Endothelial cell (in vitro differentiated cells): ENCODE results near the gene CCDC85C. TPM values are rescaled to one million over a fixed set of nuclear protein-coding genes. Genes with fewer than 3 reads are reported as not detected.

ENCODE experiments used
- DNase-seq: peaks from one replicate; pipeline ENCODE4 v3.0.0; 2021; ENCODE audit warnings: low spot score
- H3K27ac Mint-ChIP-seq: one replicate; pipeline ENCODE4 v1.8.0; 2021; ENCODE audit warnings: mixed read lengths, inconsistent platforms; ENCODE audit not compliant: unreplicated experiment
- H3K27me3 Mint-ChIP-seq: one replicate; pipeline ENCODE4 v1.8.0; 2021; ENCODE audit warnings: mild to moderate bottlenecking, moderate library complexity, mixed read lengths, inconsistent platforms; ENCODE audit not compliant: unreplicated experiment
- H3K36me3 Mint-ChIP-seq: one replicate; pipeline ENCODE4 v1.8.0; 2021; ENCODE audit warnings: mild to moderate bottlenecking, low read depth, mixed read lengths, inconsistent platforms; ENCODE audit not compliant: unreplicated experiment
- H3K4me1 Mint-ChIP-seq: one replicate; pipeline ENCODE4 v1.8.0; 2021; ENCODE audit warnings: mild to moderate bottlenecking, mixed read lengths, inconsistent platforms; ENCODE audit not compliant: unreplicated experiment
- H3K4me3 Mint-ChIP-seq: one replicate; pipeline ENCODE4 v1.8.0; 2021; ENCODE audit warnings: mild to moderate bottlenecking, mixed read lengths, inconsistent platforms; ENCODE audit not compliant: unreplicated experiment
- H3K9me3 Mint-ChIP-seq: one replicate; pipeline ENCODE4 v1.8.0; 2021; ENCODE audit warnings: mixed read lengths, inconsistent platforms; ENCODE audit not compliant: unreplicated experiment
- CTCF ChIP-seq: fragments of 200-600 bp; sonication (generic); IDR thresholded peaks from one replicate; pipeline ENCODE4 v1.5.0; 2021; ENCODE audit warnings: antibody characterized with exemption; ENCODE audit not compliant: unreplicated experiment
- total RNA-seq: library from RNA; stranded (reverse); fragmentation: NEBNext Ultra II Directional; extraction: Animal tissue kit (Norgen Biotek cat#: 25700); gene quantifications from one replicate; pipeline ENCODE4 v1.2.1, GENCODE V29; 2021; ENCODE audit not compliant: unreplicated experiment

The CCDC85C gene
- total RNA-seq, 1 donor from 2014 or later = 42.1 TPM

- Mint-ChIP-seq H3K4me1 (peaks cover 6% of the 10 kb centered on the region), H3K27me3 (peaks cover 7% of the 10 kb centered on the region), H3K9me3 (no peaks in the 10 kb centered on the region), H3K36me3 (peaks cover 3% of the 10 kb centered on the region), H3K4me3 (no peak overlapping the region), H3K27ac (no peak overlapping the region)
- no peak for TF ChIP-seq CTCF
- no peak for DNase-seq
Observed at GRCh38 chr14:99608591-99608990, 4.6 kb upstream of the CCDC85C start.

GRCh38 chr14:99606359-99606758 lies 2.4 kb upstream of the CCDC85C start:
- Mint-ChIP-seq H3K4me1 (peaks cover 16% of the 10 kb centered on the region), H3K27ac (no peak overlapping the region), H3K4me3 (peak overlapping the region; percentile 67), H3K27me3 (peaks cover 13% of the 10 kb centered on the region), H3K36me3 (peaks cover 9% of the 10 kb centered on the region), H3K9me3 (no peaks in the 10 kb centered on the region)
- no peak for TF ChIP-seq CTCF
- no peak for DNase-seq

GRCh38 chr14:99605299-99605961 lies 1.4 kb upstream of the CCDC85C start:
- H3K9me3 Mint-ChIP-seq = no peaks in the 10 kb centered on the region
- peak overlapping the region; percentile 87 for H3K4me3 Mint-ChIP-seq
- peaks cover 9% of the 10 kb centered on the region for H3K36me3 Mint-ChIP-seq
- H3K27ac Mint-ChIP-seq = peak overlapping the region; percentile 13
- TF ChIP-seq CTCF = no peak
- DNase-seq = peak; percentile 41
- peaks cover 25% of the 10 kb centered on the region for H3K4me1 Mint-ChIP-seq
- peaks cover 15% of the 10 kb centered on the region for H3K27me3 Mint-ChIP-seq

- H3K36me3 Mint-ChIP-seq = peaks cover 9% of the 10 kb centered on the region
- peaks cover 31% of the 10 kb centered on the region for H3K4me1 Mint-ChIP-seq
Observed at GRCh38 chr14:99604766-99605298, 825 bp upstream of the CCDC85C start.

More at GRCh38 chr14:99604766-99605298, 825 bp upstream of the CCDC85C start:
- Mint-ChIP-seq H3K27me3 (peaks cover 15% of the 10 kb centered on the region), H3K9me3 (no peaks in the 10 kb centered on the region), H3K4me3 (peak overlapping the region; percentile 87), H3K27ac (no peak overlapping the region)
- DNase-seq = peak; percentile 62
- no peak for TF ChIP-seq CTCF
